H1 (cell line): ENCODE results near the gene CHST3. TPM values are rescaled to one million over a fixed set of nuclear protein-coding genes. Genes with fewer than 3 reads are reported as not detected.

ENCODE experiments used
- CTCF ChIA-PET: fragments of 300-600 bp; sonication (Branson Sonifier 250); formaldehyde crosslinking; loops from one replicate; lab custom pipeline; 2021; ENCODE audit not compliant: partially characterized antibody; lab: Charles Lee
- POLR2A ChIA-PET: fragments of 300-600 bp; sonication (Branson Sonifier 250); formaldehyde crosslinking; loops from one replicate; lab custom pipeline; 2021; ENCODE audit warnings: inconsistent platforms; ENCODE audit not compliant: partially characterized antibody; lab: Charles Lee
- DNase-seq, 2 experiments: peaks; one replicate each; pipeline versions ENCODE4 v3.0.0 to v3.0.0-alpha.2; 2010 to 2022; ENCODE audit warnings: low spot score in 2 of 2, low read depth in 1 of 2, mixed read lengths in 1 of 2
- FAIRE-seq: peaks from 2 replicates; lab custom pipeline; 2011; peaks lifted over from hg19 to GRCh38; lab: Jason Lieb, UNC
- H2AFZ ChIP-seq: 2 replicates; pipeline ENCODE4 v1.8.1; 2012; ENCODE audit warnings: low read length, inconsistent platforms
- H2AK5ac ChIP-seq: 2 replicates; pipeline ENCODE4 v1.6.1; 2013; ENCODE audit warnings: low read depth, low read length
- H2BK120ac ChIP-seq: replicated peaks from 2 replicates; pipeline ENCODE3; 2013; ENCODE audit warnings: low read depth, low read length, inconsistent platforms
- H2BK12ac ChIP-seq: 2 replicates; pipeline ENCODE4 v1.6.1; 2013; ENCODE audit warnings: low read depth, low read length
- H2BK15ac ChIP-seq: 2 replicates; pipeline ENCODE4 v1.6.1; 2013; ENCODE audit warnings: low read length
- H2BK20ac ChIP-seq: 2 replicates; pipeline ENCODE4 v1.6.1; 2013; ENCODE audit warnings: low read length
- H2BK5ac ChIP-seq: 2 replicates; pipeline ENCODE4 v1.6.1; 2013; ENCODE audit warnings: low read depth, low read length
- H3K14ac ChIP-seq: 2 replicates; pipeline ENCODE4 v1.6.1; 2013; ENCODE audit warnings: inconsistent platforms; ENCODE audit not compliant: insufficient read length
- H3K18ac ChIP-seq: 2 replicates; pipeline ENCODE4 v1.6.1; 2013; ENCODE audit warnings: low read length; ENCODE audit errors: extremely low read depth
- H3K23ac ChIP-seq: 2 replicates; pipeline ENCODE4 v1.6.1; 2013; ENCODE audit warnings: inconsistent platforms; ENCODE audit not compliant: insufficient read length
- H3K23me2 ChIP-seq: 2 replicates; pipeline ENCODE4 v1.6.1; 2013; ENCODE audit warnings: low read depth, low read length
- H3K27ac ChIP-seq: 2 replicates; pipeline ENCODE4 v1.6.1; 2011; ENCODE audit warnings: low read depth, low read length, inconsistent platforms
- H3K27me3 ChIP-seq, 4 experiments: replicated peaks in 1 of 4; 1 replicate in 1 of 4; 2 replicates in 3 of 4; pipeline versions ENCODE4 v1.6.1 to v1.8.1; 2011 to 2013; ENCODE audit warnings: low read length in 3 of 4, mild to moderate bottlenecking in 3 of 4, inconsistent platforms in 2 of 4, mixed read lengths in 2 of 4, moderate library complexity in 1 of 4; ENCODE audit not compliant: control insufficient read depth in 3 of 4, insufficient read depth in 3 of 4; ENCODE audit errors: extremely low read depth in 1 of 4
- H3K36me3 ChIP-seq, 4 experiments: 2 replicates each; pipeline versions ENCODE4 v1.6.1 to v1.8.1; 2011 to 2013; ENCODE audit warnings: mild to moderate bottlenecking in 4 of 4, low read length in 3 of 4, moderate library complexity in 2 of 4, control low read depth in 1 of 4, inconsistent platforms in 1 of 4; ENCODE audit not compliant: insufficient read depth in 4 of 4, control insufficient read depth in 2 of 4
- H3K4ac ChIP-seq: replicated peaks from 2 replicates; pipeline ENCODE3; 2013; ENCODE audit warnings: low read length, low read depth, mixed read lengths, inconsistent platforms; ENCODE audit not compliant: insufficient read length
- H3K4me1 ChIP-seq, 4 experiments: replicated peaks in 1 of 4; 1 replicate in 1 of 4; 2 replicates in 3 of 4; pipeline versions ENCODE4 v1.6.1 to v1.8.1; 2011 to 2013; ENCODE audit warnings: low read length in 3 of 4, inconsistent platforms in 2 of 4, mixed read lengths in 1 of 4; ENCODE audit not compliant: insufficient read depth in 4 of 4, control insufficient read depth in 3 of 4
- H3K4me2 ChIP-seq, 2 experiments: 2 replicates each; pipeline versions ENCODE4 v1.6.1 to v1.8.1; 2011 to 2013; ENCODE audit warnings: low read depth in 2 of 2, low read length in 2 of 2, control low read depth in 1 of 2, inconsistent platforms in 1 of 2, mild to moderate bottlenecking in 1 of 2; ENCODE audit not compliant: insufficient read depth in 1 of 2
- H3K4me3 ChIP-seq, 4 experiments: fragments of 200-600, 300-600 bp in 1 of 4; sonication (generic), shearing (Covaris generic), sonication (Bioruptor Twin) in 1 of 4; 2 replicates each; pipeline versions ENCODE4 v1.5.1 to v1.8.1; 2011 to 2016; ENCODE audit warnings: low read length in 4 of 4, low read depth in 3 of 4, control low read depth in 2 of 4, inconsistent platforms in 2 of 4, mild to moderate bottlenecking in 2 of 4, mixed read lengths in 1 of 4, moderate library complexity in 1 of 4; ENCODE audit not compliant: insufficient read depth in 2 of 4; ENCODE audit errors: extremely low read depth in 1 of 4
- H3K56ac ChIP-seq: replicated peaks from 2 replicates; pipeline ENCODE3; 2013; ENCODE audit warnings: low read depth, mild to moderate bottlenecking, mixed read lengths, low read length, inconsistent platforms; ENCODE audit not compliant: insufficient read length
- H3K79me1 ChIP-seq: 2 replicates; pipeline ENCODE4 v1.6.1; 2013; ENCODE audit warnings: low read depth, low read length, control low read depth
- H3K79me2 ChIP-seq, 2 experiments: 2 replicates each; pipeline versions ENCODE4 v1.6.1 to v1.8.1; 2012 to 2013; ENCODE audit warnings: low read length in 2 of 2, mild to moderate bottlenecking in 2 of 2, inconsistent platforms in 1 of 2; ENCODE audit not compliant: insufficient read depth in 2 of 2, control insufficient read depth in 1 of 2
- H3K9ac ChIP-seq, 4 experiments: replicated peaks in 1 of 4; 1 replicate in 1 of 4; 2 replicates in 3 of 4; pipeline versions ENCODE4 v1.6.1 to v1.8.1; 2011 to 2013; ENCODE audit warnings: low read depth in 3 of 4, low read length in 3 of 4, control low read depth in 2 of 4, mild to moderate bottlenecking in 2 of 4, moderate library complexity in 2 of 4, inconsistent platforms in 1 of 4; ENCODE audit errors: extremely low read depth in 1 of 4
- H3K9me3 ChIP-seq, 2 experiments: 2 replicates each; pipeline versions ENCODE4 v1.6.1 to v1.8.1; 2012 to 2013; ENCODE audit warnings: mild to moderate bottlenecking in 2 of 2, moderate library complexity in 2 of 2, control low read depth in 1 of 2, inconsistent platforms in 1 of 2, low read depth in 1 of 2, low read length in 1 of 2, mixed read lengths in 1 of 2; ENCODE audit not compliant: insufficient read depth in 2 of 2
- H4K20me1 ChIP-seq, 2 experiments: replicated peaks in 1 of 2; 2 replicates each; pipeline versions ENCODE3 to v1.8.1; 2011 to 2013; ENCODE audit warnings: inconsistent platforms in 2 of 2, low read length in 2 of 2, mild to moderate bottlenecking in 1 of 2; ENCODE audit not compliant: insufficient read depth in 2 of 2, control insufficient read depth in 1 of 2
- H4K5ac ChIP-seq: 2 replicates; pipeline ENCODE4 v1.6.1; 2013; ENCODE audit warnings: low read length, low read depth, mixed read lengths, inconsistent platforms; ENCODE audit not compliant: insufficient read length
- H4K8ac ChIP-seq: 2 replicates; pipeline ENCODE4 v1.8.0; 2013; ENCODE audit warnings: mild to moderate bottlenecking, moderate library complexity, low read length, inconsistent platforms; ENCODE audit not compliant: insufficient read depth; ENCODE audit errors: extremely low read depth
- H4K91ac ChIP-seq: replicated peaks from 2 replicates; pipeline ENCODE3; 2013; ENCODE audit warnings: low read length, mixed read lengths, inconsistent platforms; ENCODE audit not compliant: insufficient read length
- BACH1 ChIP-seq: IDR thresholded peaks from 2 replicates; pipeline ENCODE4 v1.6.1; 2012; ENCODE audit warnings: low read length, improper control_type of control experiment
- CBX5 ChIP-seq: fragments of 300-800, 300-1000 bp; sonication (generic); IDR thresholded peaks from 2 replicates; pipeline ENCODE4 v1.7.1; 2016; ENCODE audit warnings: antibody characterized with exemption, low read length, low read depth
- CEBPB ChIP-seq: IDR thresholded peaks from 2 replicates; pipeline ENCODE4 v1.6.1; 2012; ENCODE audit warnings: low read depth, low read length
- CHD1 ChIP-seq: IDR thresholded peaks from 2 replicates; pipeline ENCODE4 v1.6.1; 2012; ENCODE audit warnings: low read depth, low read length, improper control_type of control experiment
- EGR1 ChIP-seq: IDR thresholded peaks from 2 replicates; pipeline ENCODE4 v1.6.1; 2011; ENCODE audit warnings: low read depth, low read length, borderline replicate concordance
- EZH2 ChIP-seq: fragments of 200-600 bp; sonication (generic); IDR thresholded peaks from 2 replicates; pipeline ENCODE4 v1.7.1; 2012; ENCODE audit warnings: low read depth, mild to moderate bottlenecking, moderate library complexity, low read length, inconsistent platforms; ENCODE audit not compliant: severe bottlenecking
- FOSL1 ChIP-seq: IDR thresholded peaks from 2 replicates; pipeline ENCODE4 v1.6.1; 2011; ENCODE audit warnings: mild to moderate bottlenecking, low read depth, low read length, moderate library complexity; ENCODE audit not compliant: insufficient read depth
- HDAC2 ChIP-seq, 2 experiments: fragments of 300-600 bp in 1 of 2; sonication (generic) in 1 of 2; IDR thresholded peaks; 2 replicates each; pipeline ENCODE4 v1.6.1; 2011 to 2012; ENCODE audit warnings: low read depth in 2 of 2, low read length in 2 of 2, mild to moderate bottlenecking in 2 of 2, moderate library complexity in 2 of 2, borderline replicate concordance in 1 of 2, inconsistent platforms in 1 of 2
- POLR2A ChIP-seq, 2 experiments: IDR thresholded peaks; 1 replicate in 1 of 2; 2 replicates in 1 of 2; pipeline ENCODE4 v1.6.1; 2011; ENCODE audit warnings: low read depth in 2 of 2, low read length in 2 of 2, mild to moderate bottlenecking in 2 of 2; ENCODE audit errors: control extremely low read depth in 1 of 2
- POU5F1 ChIP-seq: IDR thresholded peaks from 2 replicates; pipeline ENCODE4 v1.6.1; 2011; ENCODE audit warnings: low read depth, mild to moderate bottlenecking, low read length, moderate library complexity
- SIX5 ChIP-seq: IDR thresholded peaks from 2 replicates; pipeline ENCODE4 v1.6.1; 2011; ENCODE audit warnings: mild to moderate bottlenecking, low read depth, low read length
- SP2 ChIP-seq: IDR thresholded peaks from 2 replicates; pipeline ENCODE4 v1.6.1; 2012; ENCODE audit warnings: mild to moderate bottlenecking, low read length, inconsistent platforms
- TBP ChIP-seq: IDR thresholded peaks from 2 replicates; pipeline ENCODE4 v1.6.1; 2011; ENCODE audit warnings: low read depth, low read length, improper control_type of control experiment
- WGBS, 2 experiments: shearing (Covaris generic) in 1 of 2; methylation state at CpG; one replicate each; pipeline versions ENCODE4 v1.1.6 to v1.1.7; 2013 to 2015; ENCODE audit warnings: low lambda C conversion rate in 2 of 2, mixed read lengths in 2 of 2, inconsistent platforms in 1 of 2, low coverage in 1 of 2, missing lambda C conversion rate in 1 of 2; ENCODE audit not compliant: insufficient replicate concordance in 2 of 2, insufficient coverage in 1 of 2, insufficient read length in 1 of 2; ENCODE audit errors: extremely low coverage in 1 of 2, missing lambda C conversion rate in 1 of 2; 5-methylcytosine and 5-hydroxymethylcytosine counted together
- polyA plus RNA-seq, 7 experiments: library from polyadenylated mRNA; depleted of rRNA in 3 of 7; stranded (reverse) in 5 of 7; unstranded in 2 of 7; fragments of >200 nt in 5 of 7; fragments of 200-250 nt in 2 of 7; gene quantifications; 1 replicate in 5 of 7; 2 replicates in 1 of 7; 4 replicates in 1 of 7; pipeline versions ENCODE4 v1.2.1 to v1.2.3, GENCODE V29; 2011 to 2013; ENCODE audit warnings: missing spikeins in 2 of 7, mixed read lengths in 2 of 7
- total RNA-seq: library from RNA; stranded (reverse); fragmentation: NEBNext Ultra II Directional; extraction: Animal tissue kit (Norgen Biotek cat#: 25700); gene quantifications from 2 replicates; pipeline ENCODE4 v1.2.1, GENCODE V29; 2021

Gene CHST3
- total and polyA plus RNA-seq, 2 of the 8 experiments (the other 6 are each of a cell fraction or from before 2014, with no cell fraction given) = 2.0 to 5.8 TPM

- H3K27ac ChIP-seq = no peak overlapping the region
- no peak overlapping the region for H3K18ac ChIP-seq
- no peak overlapping the region for H2BK5ac ChIP-seq
- H3K79me1 ChIP-seq = no peaks in the 10 kb centered on the region
- H3K56ac ChIP-seq = no peak overlapping the region
- no peak for TF ChIP-seq CBX5
- TF ChIP-seq POU5F1 = no peak
- TF ChIP-seq TBP = no peak
- TF ChIP-seq EZH2 = no peak
- TF ChIP-seq POLR2A (IDR thresholded peaks at IDR 0.05; ENCODE audit: control extremely low read depth in 1 of 2, low read depth in 2 of 2, low read length in 2 of 2) = no peak
- no peak for TF ChIP-seq EGR1
- TF ChIP-seq HDAC2 (IDR thresholded peaks at IDR 0.05; ENCODE audit: borderline replicate concordance in 1 of 2, low read depth in 2 of 2, low read length in 2 of 2) = no peak
- no peak for TF ChIP-seq FOSL1
- TF ChIP-seq CEBPB = no peak
- TF ChIP-seq SP2 = no peak
- no peak for TF ChIP-seq SIX5
- no peak for TF ChIP-seq CHD1
- TF ChIP-seq BACH1 = no peak
- no peaks in the 10 kb centered on the region; a peak in 2 of 8 replicates for H3K36me3 ChIP-seq
- CTCF ChIA-PET = interaction anchor here (0.6 to 2.5 kb wide), 6 partner anchors 24 to 363 kb away, joined by 3 to 9 read pairs (median 4); no protein-coding TSS in a partner anchor
- POLR2A ChIA-PET = no interaction called here
- no peaks in the 10 kb centered on the region for H3K27me3 ChIP-seq
- no peak overlapping the region for H2BK20ac ChIP-seq
- no peak overlapping the region for H4K91ac ChIP-seq
- H3K9ac ChIP-seq = no peak overlapping the region
- H3K79me2 ChIP-seq = no peaks in the 10 kb centered on the region
- H3K4me2 ChIP-seq = no peak overlapping the region
- H2AK5ac ChIP-seq = no peak overlapping the region
- no peak overlapping the region for H3K14ac ChIP-seq
- H2BK12ac ChIP-seq = no peak overlapping the region
- H4K20me1 ChIP-seq = peaks cover 0 to 2% of the 10 kb centered on the region in 2 experiments
- no peaks in the 10 kb centered on the region for H3K9me3 ChIP-seq
- no peak overlapping the region for H2AFZ ChIP-seq
- FAIRE-seq = no peak
- H3K23ac ChIP-seq = no peak overlapping the region
- H2BK120ac ChIP-seq = no peak overlapping the region
- peaks cover 0 to 8% (median 1%) of the 10 kb centered on the region in 4 experiments; a peak in 3 of 7 replicates for H3K4me1 ChIP-seq
- H4K5ac ChIP-seq = no peak overlapping the region
- DNase-seq = no peak
- H4K8ac ChIP-seq = no peak overlapping the region
- H3K23me2 ChIP-seq = no peaks in the 10 kb centered on the region
- 72% methylated on average over 8 of the region's 8 CpGs; no CpG with 5 or more reads in 1 of the 2 experiments for WGBS, 2 experiments
- no peak overlapping the region for H3K4me3 ChIP-seq
- H2BK15ac ChIP-seq = no peak overlapping the region
- no peak overlapping the region for H3K4ac ChIP-seq
Observed at GRCh38 chr10:72002354-72003295, 38.4 kb downstream of the CHST3 start.
